Measurements from ENCODE around the gene MYO1C.

The MYO1C gene

GRCh38 chr17:1487939-1488825 lies 4.3 kb downstream of the MYO1C start:
- Histone ChIP-seq H3K4me3 (peak overlapping the region; percentile 42 to 82 (median 54)), H3K27ac (peak overlapping the region; percentile 51 to 98 (median 94))

DNA sequence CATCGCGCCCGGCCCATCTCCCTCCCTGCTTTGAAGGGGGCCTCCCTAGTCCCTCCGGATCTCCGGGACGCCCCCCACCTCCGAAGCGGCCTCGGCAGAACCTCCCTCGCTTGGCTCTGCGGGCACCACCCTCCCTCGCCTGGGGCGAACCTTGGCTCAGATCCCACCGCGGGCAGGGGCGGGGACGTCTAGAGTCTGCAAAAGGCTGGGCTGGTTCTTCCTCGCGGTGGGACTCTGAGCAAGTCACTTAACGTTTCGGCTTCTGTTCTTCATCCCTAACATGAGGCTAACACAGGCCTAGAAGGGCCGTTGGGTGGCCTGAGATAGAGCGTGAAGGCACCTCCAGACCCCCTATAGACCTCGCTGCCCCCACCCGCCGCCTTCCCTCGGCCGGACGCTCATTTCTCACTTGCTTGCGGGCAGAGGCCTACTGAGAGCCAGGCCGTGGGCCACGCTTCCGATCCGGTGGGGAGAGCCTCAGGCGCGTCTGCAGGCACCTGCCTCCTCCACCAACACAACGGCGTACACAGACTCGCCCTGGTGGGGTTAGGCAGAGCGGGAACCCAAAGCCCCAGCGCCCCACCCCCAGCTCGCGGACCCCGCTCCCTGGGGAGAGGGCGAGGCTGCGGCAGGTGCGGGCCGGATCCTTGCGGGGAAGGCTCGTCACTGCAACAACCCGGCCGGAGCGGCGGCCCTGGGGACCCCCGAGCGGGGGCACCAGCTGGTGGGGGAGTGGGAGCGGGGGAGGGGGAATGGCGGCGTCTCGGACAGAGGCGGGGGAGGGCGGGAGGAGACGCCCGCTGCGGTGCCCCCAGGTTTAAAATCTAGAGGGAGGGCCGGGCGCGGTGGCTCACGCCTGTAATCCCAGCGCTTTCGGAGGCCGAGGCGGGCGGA lies 5.4 kb downstream of the MYO1C start:
- Histone ChIP-seq H3K27ac (peak overlapping the region in 20 of 21 experiments; percentile 64 to 98 (median 94)), H3K4me3 (peak overlapping the region; percentile 42 to 82 (median 54))

DNA sequence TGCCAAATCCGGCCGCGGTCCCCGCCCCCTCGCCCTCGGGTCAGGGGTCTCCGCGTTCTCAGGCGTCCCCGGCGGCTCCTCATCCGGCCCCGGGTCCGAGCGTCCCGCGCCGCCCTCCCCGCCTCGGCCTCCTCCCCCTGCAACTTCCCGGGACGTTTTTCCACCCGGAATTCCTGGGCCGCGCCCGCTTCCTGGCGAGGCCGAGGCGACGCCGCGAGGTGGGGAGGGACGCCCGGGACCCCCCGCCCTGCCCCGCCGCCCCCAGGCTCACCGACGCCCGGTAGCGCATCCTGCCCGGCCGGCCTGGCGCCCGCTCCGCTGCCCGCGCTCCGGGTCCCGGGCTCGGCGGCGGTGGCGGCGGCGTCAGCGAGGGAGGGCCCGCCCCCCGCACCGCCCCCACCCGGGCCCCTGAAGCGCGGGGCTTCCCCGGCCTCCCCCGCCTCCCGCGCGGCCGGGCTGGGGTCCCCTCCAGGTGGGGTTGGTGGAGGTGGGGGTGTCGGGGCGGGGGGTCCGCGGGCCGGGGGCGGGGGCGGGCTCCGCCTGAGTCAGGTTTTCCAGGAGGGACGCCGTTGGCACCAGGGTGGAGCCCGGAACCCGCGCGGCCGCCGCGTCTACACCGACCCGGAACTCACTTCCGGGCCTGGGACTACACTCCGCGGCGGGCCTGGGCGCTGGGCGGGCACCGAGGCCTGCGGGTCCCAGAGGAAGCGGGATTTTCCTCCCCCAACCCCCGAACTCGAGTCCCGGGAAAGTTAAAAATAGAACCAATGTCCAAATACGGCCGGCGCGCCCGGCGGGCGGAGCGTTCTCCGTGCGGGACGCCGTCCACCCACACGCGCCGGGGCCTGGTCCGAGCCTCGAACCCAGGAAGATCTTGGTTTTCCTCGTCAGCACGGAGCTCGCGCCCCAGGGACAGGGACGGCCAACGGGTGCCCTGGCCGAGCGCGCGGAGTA lies 6.8 kb downstream of the MYO1C start:
- Histone ChIP-seq H3K27ac (peak overlapping the region; percentile 64 to 98 (median 94)), H3K4me3 (peak overlapping the region; percentile 35 to 82 (median 74))

DNA sequence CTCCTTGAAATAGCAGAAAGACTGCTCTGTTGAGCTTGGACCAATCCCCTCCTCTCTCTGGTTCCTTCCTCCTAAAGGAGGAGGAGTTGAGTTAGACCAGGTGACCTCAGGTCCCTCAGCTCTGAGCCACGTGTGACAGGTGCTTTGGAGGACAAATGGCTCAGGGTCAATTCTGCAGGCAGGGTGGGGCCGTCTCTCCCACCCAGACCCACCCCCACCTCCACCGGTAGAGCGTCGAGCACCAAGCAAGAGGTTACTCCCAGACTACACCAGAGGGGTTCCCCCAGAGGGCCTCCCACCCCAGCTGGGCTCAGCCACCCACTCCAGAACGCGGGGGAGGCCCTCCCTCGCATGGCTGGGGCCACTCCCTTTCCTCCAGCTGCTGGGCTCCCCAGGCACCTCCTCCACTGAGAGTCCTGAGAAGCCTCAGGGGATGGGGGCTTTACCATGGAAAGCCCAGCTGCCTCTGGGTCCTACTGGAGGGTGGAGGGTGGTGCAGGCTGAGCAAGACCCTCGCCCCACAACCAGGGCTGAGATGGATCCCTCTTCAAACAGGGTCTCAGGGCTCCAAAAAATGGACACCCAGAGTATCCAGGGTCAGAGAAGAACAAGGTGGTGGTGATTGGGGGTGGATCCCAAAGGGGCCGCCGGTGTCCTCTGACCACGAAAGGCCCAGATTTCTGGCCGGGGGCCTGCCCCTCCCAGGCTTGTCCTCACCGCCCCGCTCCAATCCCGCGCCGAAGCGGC lies 7.6 kb downstream of the MYO1C start:
- Histone ChIP-seq H3K4me3 (peak overlapping the region; percentile 35 to 82 (median 74)), H3K27ac (peak overlapping the region; percentile 64 to 98 (median 94))

DNA sequence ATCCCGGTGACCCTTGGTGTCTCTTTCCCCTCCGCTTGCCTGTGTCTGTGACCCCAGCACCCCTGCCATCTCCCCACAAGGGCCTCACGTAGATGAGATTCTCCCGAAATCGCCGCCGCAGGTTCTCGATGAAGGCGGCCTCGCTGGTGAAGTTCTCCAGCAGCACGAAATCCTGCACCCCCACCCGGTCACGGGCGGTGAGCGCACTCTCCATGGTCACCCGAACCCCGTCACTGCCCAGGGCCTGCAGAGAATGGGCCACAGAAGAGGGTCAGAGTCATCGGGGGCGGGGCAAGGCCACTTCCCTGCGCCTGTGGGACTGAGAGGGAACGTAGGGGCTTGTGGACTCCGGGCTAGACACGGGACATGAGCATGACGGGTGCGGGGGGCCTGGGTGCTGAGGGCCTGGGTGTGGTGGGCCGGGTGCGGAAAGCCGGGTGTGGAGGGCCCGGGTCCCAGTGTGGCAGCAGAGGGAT lies 8.4 kb downstream of the MYO1C start:
- H3K4me3 ChIP-seq: no peak overlapping the region

DNA sequence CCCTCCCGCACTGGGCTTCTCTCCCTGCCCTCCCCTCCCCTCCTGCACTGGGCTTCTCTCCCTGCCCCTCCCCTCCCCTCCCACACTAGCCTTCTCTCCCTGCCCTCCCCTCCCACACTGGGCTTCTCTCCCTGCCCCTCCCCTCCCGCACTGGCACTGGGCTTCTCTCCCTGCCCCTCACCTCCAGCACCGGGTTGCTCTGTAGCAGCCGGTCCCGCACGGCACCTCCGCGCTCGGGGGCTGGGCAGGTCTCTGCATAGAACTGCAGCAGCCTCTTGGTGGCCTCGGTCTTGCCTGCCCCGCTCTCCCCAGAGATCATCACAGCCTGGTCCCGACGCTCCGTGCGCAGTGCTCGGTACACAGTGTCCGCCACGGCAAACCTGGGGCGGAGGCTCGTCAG lies 9.8 kb downstream of the MYO1C start:
- no peak overlapping the region for H3K4me3 ChIP-seq
- peak overlapping the region in 3 of 21 experiments; percentile 2 to 28 (median 3) for H3K27ac ChIP-seq

More for the DNA sequence above, 8.4 kb downstream of the MYO1C start:
- peak overlapping the region in 6 of 21 experiments; percentile 85 to 97 (median 94) for H3K27ac ChIP-seq

DNA sequence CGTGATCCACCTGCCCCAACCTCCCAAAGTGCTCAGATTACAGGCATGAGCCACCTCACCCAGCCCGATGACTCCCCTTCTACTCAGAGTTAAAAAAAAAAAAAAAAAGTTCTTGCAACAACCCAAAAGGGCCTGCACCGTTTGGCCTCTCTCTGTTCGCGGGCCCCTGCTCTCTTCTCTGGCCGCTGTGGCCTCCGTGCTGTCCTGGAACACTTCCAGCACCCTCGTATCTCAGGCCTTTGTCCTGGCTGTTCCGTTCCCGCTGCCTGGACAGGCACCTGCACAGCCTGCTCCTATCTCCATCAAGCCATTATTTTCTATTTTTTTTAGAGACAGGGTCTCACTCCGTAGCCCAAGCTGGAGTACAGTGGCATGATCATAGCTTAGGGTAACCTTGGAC lies 10.8 kb downstream of the MYO1C start:
- H3K4me3 ChIP-seq: no peak overlapping the region
- H3K27ac ChIP-seq: no peak overlapping the region

GRCh38 chr17:1480747-1481465 lies 11.6 kb downstream of the MYO1C start:
- Histone ChIP-seq H3K4me3 (no peak overlapping the region), H3K27ac (no peak overlapping the region)

DNA sequence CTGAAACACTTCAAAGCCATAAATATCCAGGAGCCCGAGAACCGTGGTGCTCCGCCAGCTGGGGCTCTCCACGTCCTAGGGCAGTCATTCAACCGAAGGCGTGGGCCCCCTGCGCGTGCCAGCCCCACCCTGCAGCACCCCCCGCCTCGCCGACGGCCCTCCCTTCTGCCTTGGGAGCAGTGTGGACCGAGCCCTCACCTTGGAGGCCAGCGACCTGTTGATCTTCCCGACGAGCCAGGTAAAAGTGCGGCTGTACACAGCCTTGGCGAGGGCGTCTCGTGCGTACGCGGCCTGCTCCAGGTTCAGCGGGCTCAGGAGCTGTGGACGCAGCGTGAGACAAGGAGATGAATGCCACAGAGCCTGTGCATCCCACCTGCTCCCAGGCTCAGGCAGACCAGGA lies 14.1 kb downstream of the MYO1C start:
- Histone ChIP-seq H3K27ac (no peak overlapping the region), H3K4me3 (no peak overlapping the region)

DNA sequence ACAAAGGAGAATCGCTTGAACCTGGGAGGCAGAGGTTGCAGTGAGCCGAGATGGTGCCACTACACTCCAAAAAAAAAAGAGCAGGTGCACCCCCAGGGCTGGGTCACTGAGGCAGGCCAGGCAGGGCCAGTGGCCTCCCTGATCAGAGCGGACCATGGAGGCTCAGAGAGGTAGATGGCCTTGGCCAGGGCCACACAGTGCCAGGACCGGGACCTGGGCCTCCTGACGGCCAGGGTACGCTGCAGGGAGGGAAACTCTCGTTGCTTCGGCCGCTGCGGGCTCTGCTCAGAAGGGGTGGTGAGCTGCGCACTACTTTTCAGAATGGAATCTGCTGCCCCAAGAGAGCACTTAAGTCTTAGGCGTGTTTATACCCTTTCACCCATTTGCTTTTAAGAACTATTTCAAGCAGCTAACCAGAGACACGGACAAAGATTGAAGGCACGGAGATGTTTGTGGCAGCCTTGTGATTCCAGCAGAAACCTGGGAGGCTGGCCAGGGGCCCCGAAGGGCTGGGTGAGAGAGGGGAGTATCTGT lies 17.1 kb downstream of the MYO1C start:
- H3K27ac ChIP-seq: peak overlapping the region in 1 of 21 experiments; percentile 35
- no peak overlapping the region for H3K4me3 ChIP-seq

- Histone ChIP-seq H3K4me3 (no peak overlapping the region), H3K27ac (peak overlapping the region in 1 of 21 experiments; percentile 35)
Measured at GRCh38 chr17:1474402-1475189, 17.9 kb downstream of the MYO1C start.

- no peak overlapping the region for H3K4me3 ChIP-seq
- no peak overlapping the region for H3K27ac ChIP-seq
Measured at GRCh38 chr17:1473841-1474240, 18.6 kb downstream of the MYO1C start.

DNA sequence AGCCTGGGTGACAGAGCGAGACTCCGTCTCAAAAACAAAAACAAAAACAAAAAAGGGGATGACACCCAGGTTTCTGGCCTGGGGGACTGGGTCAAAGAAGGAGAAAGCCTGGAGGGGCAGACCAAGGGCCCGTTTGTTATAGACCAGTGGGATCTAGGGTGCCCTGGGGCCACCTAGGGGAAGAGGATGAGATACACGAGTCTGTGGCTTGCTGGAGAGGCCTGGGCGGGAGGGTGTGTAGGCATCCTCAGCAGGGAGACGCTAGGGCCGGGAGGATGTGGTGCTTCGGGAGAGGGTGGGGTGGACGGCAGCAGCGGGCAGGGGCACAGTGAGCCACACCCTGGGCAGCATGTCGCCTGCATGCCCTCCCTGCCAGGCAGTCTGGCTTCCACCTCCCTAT lies 19.3 kb downstream of the MYO1C start:
- H3K4me3 ChIP-seq: no peak overlapping the region
- no peak overlapping the region for H3K27ac ChIP-seq

DNA sequence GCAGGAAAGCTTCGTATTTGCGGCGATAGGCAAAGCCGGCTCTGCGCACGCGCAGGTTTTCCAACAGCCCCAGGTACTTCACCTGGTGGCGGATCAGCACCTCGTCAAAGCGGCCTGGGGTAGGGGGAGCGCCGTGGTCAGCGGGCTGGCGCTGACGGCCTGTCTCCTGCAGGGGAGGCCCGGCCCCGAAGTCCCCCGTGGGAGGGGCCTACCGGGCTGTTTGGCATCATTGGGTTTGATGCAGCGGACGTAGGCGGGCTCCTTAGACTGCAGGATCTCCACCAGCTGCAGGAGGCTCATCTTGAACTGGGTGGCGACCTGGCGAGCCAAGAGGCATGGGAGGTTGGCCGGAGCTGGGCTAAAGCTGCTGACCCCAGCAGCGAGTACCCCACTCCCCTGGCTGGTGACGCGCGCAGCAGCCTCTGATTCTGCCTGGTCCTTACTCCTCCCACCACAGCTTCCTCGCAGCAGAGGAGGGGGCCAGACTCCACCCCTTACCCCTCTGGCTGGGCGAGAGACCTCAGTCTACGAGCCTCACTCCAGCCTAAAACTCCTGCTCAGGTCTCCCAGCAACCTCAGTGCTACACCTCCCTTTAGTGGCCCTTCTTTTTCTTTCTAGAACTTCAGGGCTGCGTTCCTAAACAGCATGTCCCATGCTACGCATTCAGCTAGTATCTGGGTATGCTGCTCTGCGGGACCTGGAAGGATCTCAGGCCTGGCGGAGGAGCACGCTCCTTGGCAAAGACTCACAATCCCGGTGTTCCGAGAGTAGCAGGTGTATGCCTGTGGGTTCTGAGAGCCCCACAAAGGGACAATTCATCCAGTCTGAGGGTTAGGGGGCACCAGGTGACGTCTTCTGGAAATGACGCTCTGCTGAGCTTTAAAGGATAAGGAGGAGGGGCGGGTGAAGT lies 20.3 kb downstream of the MYO1C start:
- H3K27ac ChIP-seq: no peak overlapping the region
- no peak overlapping the region for H3K4me3 ChIP-seq

DNA sequence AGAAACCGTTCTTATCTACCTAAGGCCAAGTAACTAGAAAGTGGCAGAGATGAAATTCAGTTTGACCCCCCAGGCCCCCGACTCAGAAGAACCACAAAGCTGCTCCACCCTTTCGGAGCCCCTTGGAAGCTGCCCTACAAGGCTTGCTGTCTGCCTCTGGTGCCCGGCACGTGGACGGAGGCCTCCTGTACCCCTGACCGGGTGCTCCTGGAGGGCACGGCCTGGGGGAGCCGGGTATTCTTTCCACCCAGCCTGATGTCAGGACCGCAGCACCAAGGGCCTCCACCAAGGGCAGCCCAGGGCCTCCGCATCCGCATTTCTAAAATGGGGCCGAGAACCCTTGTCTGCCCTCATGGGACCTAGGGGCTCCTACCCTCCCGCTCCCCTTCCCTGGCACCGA lies 21.0 kb downstream of the MYO1C start:
- H3K4me3 ChIP-seq: no peak overlapping the region
- no peak overlapping the region for H3K27ac ChIP-seq
